NCI-H1417 (cell line): Measurements from ENCODE around the gene BBS9.
"Not testable (repeated sequence)": the region's sequence is repeated elsewhere in the genome, so short reads cannot be mapped to it uniquely, and the experiment has no call there.

Source experiments
- DNase-seq, 3 experiments: peaks; one replicate each; lab custom pipeline; 2025; lab: John Stamatoyannopoulos, UW

BBS9 gene

GRCh38 chr7:33495207-33495606, 365.8 kb downstream of the BBS9 start:
- peak in 1 of 3 experiments; percentile 40 for DNase-seq

- no peak for DNase-seq
Observed at GRCh38 chr7:33497051-33497450, 367.7 kb downstream of the BBS9 start.

GRCh38 chr7:33500703-33501701, 371.6 kb downstream of the BBS9 start:
- no peak for DNase-seq

- DNase-seq = no peak
Observed at GRCh38 chr7:33503014-33503413, 373.6 kb downstream of the BBS9 start.

- no peak for DNase-seq
Observed at GRCh38 chr7:33503736-33504135, 374.4 kb downstream of the BBS9 start.

- no peak for DNase-seq
Observed at GRCh38 chr7:33504266-33504665, 374.9 kb downstream of the BBS9 start.

- no peak for DNase-seq
Observed at GRCh38 chr7:33509206-33509605, 379.8 kb downstream of the BBS9 start.

GRCh38 chr7:33511778-33512177, 382.4 kb downstream of the BBS9 start:
- DNase-seq = peak in 2 of 3 experiments; percentile 43 to 86

GRCh38 chr7:33516568-33516967, 387.2 kb downstream of the BBS9 start:
- DNase-seq = no peak

GRCh38 chr7:33517191-33517590, 387.8 kb downstream of the BBS9 start:
- peak in 2 of 3 experiments; percentile 51 to 84 for DNase-seq

GRCh38 chr7:33527008-33527407, 397.6 kb downstream of the BBS9 start:
- DNase-seq = not testable (repeated sequence)

GRCh38 chr7:33527613-33528012, 398.2 kb downstream of the BBS9 start:
- not testable (repeated sequence) for DNase-seq

GRCh38 chr7:33529070-33529469, 399.7 kb downstream of the BBS9 start:
- no peak for DNase-seq

- no peak for DNase-seq
Observed at GRCh38 chr7:33530664-33531063, 401.3 kb downstream of the BBS9 start.

GRCh38 chr7:33531888-33532287, 402.5 kb downstream of the BBS9 start:
- no peak for DNase-seq

- no peak for DNase-seq
Observed at GRCh38 chr7:33534833-33535232, 405.5 kb downstream of the BBS9 start.

GRCh38 chr7:33535989-33536388, 406.6 kb downstream of the BBS9 start:
- DNase-seq = no peak

GRCh38 chr7:33536398-33537103, 407.2 kb downstream of the BBS9 start:
- DNase-seq = no peak

GRCh38 chr7:33537104-33537477, 407.7 kb downstream of the BBS9 start:
- DNase-seq = no peak

GRCh38 chr7:33539198-33539597, 409.8 kb downstream of the BBS9 start:
- no peak for DNase-seq

GRCh38 chr7:33539659-33540400, 410.5 kb downstream of the BBS9 start:
- no peak for DNase-seq

GRCh38 chr7:33547880-33548279, 418.5 kb downstream of the BBS9 start:
- DNase-seq = peak in 1 of 3 experiments; percentile 37
